ENCODE measurements around the gene OST4. TPM values are rescaled to one million over a fixed set of nuclear protein-coding genes. Genes with fewer than 3 reads are reported as not detected.

The OST4 gene
- total RNA-seq, 1 donor from 2014 or later: 199 TPM

DNA sequence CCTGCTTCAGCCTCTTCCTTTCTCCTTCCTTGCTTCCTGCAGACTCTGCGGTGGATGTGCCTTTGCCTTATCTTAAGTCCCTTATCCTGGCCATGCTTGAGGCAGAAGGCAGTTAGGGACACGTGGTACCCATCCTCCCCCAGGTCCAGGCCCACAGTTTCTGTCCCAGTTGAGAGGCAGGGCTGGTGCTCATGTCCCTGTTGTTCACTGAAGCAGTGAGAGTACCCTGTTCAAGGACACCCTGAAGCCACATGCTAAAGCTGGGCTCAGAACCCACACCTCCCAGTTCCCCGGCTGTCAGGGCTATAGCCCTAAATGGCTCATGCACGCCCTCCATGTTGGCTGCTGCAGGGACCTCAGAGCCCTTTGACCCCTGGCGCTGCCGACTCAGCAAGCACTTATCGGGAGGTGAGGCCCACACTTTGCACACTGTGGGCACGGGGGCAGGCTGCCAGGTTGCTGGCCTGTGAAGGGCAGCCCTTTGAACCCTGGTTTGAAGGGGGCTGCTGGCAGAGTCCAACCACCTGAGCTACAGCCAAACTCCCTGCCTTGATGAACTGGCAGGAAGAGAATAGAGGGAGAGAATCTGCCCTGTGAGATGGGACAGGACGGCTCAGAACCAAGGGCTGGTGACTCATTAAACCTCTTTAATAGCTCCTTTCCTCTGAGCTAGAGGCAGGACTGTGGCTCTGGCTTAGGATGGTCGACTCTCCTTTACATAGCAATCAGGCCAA is 21.4 kb upstream of the OST4 start:
- DNase-seq: no peak

DNA sequence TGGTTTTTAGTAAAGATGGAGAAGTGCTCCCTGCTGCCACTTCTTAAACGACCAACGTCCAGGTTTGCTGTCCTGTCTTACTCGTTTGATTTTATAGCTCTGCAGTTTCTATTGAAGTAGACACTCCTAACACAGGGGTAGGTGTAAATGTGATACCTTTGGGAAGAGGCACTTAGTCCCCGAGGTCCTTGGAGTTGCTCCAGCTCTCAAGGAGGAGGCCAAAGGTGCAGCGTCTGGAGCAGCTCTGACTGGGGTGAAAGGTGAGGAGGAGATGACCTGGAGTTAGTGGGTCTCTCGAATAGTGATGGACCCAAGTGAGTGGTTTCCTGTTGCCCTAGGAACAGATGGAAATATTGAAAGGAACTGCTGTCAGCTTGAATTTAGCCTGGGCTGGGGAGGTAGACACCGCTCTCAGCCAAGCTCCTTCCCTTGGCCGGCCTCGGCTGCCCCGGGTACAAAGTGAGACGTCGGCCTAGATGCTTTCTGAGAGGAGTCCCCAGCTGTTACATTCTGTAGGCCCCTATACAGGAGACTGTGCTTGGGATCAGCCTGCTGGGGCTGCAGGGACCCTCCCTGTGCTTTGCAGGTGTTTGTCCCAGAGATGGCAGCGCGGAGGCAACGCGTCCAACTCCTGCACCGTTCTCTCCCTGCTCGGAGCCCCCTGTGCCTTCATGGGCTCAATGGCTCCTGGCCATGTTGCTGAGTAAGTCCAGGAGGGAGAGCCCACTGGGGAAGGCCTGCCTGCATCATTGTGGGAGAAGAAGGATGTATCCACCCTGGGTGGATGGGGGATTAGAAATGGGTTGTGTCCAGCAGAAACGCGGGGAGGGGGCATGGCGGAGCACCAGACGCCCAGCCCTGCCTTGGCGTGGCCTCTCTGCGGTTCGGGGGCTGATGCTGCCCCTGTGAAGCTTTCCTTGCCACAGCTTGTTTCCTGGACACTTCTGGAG is 20.6 kb upstream of the OST4 start:
- DNase-seq: no peak

DNA sequence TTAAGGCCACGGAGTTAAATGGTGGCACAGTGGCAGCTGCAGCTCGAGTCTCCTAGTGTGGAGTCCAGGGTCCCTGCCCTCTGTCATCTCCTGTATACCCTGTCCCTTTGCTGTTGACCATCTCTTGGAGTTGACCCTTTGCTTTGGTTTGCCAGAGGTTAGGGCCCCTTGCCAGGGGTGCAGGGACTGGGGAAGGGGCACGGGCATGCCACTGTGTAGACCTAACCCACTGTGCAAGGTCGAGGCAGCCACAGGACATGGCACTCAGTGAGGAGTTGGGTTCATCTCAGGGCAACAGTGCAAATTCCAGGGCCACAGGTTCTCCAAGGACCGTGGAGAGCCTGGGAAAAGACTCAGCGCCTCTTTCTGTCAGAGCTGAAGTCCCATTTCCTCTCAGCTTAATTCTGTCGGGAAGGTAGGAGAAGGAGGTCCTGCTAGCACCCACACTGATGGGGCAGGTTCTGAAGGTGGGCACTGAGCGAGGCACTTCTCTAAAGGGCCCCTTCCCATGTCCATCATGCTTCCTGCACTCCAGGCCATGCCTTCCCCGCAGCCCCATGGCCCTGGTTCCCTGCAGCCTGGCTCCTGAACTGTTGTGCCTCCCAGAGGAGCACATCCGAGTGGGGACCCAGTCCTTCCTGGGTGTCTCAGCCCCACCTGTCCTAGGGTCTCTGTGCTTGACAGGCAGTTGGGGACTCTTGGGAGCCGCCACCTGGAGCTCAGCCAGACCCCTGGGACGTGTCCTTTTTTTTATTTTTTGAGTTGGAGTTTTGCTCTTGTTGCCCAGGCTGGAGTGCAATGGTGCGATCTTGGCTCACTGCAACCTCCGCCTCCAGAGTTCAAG is 17.9 kb upstream of the OST4 start:
- DNase-seq: no peak

DNA sequence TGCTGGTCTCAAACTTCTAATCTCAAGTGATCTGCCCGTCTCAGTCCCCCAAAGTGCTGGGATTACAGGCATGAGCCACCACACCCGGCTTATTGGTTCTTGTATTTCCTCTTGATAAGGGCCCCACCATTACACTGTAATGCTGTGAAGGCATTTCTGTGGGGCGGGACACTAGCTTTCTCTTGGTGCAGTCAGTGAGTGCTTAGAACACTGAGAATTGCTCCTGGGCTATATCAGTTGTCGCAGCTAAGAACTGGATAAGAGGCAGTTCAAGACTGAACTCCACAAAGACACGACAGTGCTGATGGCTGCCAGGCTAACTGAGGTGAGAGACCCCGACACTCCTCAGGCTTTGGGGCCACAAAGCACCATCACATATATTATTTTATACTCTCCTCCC is 17.2 kb upstream of the OST4 start:
- DNase-seq: no peak

DNA sequence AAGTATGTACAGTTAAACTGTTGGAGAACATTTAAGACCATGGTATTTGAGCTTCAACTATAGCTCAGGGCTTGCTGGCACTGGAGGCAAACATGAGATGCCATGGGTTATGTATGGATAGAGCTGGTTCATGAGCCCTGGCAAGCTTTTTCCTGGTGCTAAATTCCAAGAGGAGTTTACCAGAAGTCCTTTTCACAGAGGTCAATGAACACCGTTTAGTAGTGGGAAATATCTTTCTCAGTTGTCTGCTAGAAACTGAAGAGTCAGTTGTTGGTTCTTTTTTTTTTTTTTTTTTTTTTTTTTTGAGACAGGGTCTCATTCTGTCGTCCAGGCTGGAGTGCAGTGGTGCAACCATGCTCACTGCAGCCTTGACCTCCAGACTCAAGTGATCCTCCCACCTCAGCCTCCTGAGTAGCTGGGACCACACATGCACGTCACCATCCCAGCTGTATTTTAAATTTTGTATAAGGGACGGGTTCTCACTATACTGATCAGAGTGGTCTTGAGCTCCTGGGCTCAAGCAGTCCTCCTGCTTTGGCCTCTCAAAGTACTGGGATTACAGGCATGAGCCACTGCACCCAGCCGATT is 16.5 kb upstream of the OST4 start:
- no peak for DNase-seq

DNA sequence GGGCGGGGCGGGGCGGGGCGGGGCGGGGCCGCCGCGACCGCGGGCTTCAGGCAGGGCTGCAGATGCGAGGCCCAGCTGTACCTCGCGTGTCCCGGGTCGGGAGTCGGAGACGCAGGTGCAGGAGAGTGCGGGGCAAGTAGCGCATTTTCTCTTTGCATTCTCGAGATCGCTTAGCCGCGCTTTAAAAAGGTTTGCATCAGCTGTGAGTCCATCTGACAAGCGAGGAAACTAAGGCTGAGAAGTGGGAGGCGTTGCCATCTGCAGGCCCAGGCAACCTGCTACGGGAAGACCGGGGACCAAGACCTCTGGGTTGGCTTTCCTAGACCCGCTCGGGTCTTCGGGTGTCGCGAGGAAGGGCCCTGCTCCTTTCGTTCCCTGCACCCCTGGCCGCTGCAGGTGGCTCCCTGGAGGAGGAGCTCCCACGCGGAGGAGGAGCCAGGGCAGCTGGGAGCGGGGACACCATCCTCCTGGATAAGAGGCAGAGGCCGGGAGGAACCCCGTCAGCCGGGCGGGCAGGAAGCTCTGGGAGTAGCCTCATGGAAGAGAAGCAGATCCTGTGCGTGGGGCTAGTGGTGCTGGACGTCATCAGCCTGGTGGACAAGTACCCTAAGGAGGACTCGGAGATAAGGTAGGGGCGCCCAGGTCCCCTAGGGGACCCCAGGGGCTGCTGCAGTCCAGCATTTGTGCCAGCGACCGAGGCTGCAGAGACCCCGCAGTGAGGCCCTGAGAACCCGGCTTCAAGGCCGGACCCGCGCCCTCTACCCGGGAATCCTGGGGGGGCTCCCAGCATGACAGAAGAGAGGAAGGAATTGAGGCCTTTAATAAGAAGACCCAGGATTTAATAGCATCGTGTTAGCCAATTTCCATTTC is 15.5 kb upstream of the OST4 start, which contains the start of gene KHK:
TSS of gene KHK (plus strand) at position 49 of the 870 bp plus-strand sequence. CDS start at position 537, 488 bp downstream.
- no peak for DNase-seq

DNA sequence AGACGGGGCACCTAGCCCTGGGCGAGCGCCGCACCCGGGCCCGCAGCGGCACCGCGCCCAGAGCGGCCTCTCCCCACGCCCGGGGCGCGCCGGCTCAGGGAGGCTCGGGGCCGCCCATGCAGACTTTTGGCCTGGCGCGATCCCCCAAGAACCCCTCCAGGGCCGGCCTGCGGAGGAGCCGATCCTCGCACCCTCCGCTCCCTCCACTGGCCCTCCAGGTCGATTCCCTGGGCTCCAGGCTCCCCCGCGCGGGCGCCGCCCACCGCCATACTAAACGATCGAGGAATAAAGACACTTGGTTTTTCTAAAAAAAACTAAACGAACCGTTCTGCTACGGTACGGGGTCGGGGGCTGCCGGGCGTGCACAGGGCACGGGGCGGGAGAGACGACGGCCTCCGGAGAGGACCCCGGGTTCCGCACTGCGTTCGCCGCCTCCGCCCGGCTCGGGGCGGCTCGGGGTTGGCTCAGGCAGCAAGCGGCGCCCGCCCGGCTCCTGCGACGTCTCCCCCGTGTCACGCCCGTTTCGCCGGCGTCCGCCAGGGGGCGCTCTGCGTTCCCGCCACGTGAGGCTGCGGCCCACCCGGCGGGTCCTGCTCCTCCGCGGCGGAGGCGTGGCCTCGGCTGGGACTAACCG is 14.8 kb upstream of the OST4 start:
- DNase-seq: peak; percentile 89

DNA sequence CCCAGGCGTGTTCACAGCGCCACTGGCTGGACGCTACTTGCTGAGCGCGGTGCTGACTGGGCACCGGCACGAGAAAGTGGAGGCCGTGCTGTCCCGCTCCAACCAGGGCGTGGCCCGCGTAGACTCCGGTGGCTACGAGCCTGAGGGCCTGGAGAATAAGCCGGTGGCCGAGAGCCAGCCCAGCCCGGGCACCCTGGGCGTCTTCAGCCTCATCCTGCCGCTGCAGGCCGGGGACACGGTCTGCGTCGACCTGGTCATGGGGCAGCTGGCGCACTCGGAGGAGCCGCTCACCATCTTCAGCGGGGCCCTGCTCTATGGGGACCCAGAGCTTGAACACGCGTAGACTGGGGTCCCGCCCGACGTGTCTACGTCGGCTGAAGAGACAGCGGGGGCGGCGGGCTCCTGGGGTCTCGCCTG is 14.2 kb upstream of the OST4 start:
- DNase-seq: peak; percentile 23

DNA sequence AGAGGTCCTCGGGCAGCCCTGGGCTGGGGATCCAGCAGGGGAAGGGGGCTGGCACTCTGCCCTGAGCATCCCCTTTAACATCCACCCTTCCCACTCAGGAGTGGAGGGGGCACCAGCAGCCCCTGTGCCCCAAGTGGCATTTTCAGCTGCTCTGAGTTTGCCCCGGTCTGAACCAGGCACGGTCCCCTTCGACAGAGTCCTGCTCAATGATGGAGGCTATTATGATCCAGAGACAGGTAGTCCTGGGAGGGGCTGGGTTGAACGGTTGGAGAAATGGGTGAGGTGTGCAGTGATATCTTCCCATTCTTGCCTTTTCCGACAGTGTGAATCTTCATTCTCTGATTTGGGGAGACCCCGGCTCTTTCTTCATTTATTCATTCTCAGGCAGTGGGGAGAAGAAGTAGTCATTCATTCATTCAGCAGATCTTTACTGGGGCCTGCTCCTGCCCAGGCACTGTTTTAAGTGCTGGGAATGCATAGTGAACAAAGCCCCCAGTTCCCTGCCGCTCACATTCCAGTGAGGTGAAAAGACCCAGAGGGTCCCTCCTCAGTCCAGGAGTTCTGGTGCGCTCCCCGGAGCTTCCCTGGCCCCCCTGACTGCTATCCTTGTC is 13.7 kb upstream of the OST4 start:
- DNase-seq: no peak

DNA sequence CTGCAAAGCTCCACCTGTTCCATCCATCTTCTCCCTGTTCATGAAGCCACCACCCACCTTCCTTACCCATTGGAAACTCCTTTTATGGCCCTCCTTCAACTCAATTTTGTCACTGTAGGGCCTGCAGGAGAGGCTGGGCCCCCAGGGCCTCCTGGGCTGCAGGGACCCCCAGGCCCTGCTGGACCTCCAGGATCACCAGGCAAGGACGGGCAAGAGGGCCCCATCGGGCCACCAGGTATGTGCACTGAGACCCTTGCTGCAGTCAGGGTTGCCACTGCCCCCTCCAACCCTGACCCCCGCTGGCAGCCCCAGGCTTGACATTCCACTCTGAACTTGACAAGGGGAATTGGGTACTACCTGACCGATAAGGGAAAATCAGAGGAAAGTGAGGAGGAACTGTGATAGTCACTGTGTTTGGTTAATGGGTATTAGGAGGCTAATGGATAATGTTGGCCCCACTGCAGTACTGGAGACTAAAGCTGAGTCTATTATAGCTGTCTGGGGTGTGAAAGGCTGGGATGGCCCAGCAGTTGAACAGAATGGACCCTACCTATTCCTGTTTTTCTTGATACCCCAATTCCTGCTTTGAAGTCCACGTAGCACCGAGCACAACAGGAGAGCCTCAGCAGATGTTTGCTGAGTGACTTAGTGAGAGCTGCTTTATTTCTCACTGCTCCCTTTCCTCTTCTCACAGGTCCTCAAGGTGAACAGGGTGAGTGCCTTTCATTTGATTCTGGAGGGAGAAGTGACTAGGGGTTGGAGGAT is 13.0 kb upstream of the OST4 start:
- DNase-seq: no peak

DNA sequence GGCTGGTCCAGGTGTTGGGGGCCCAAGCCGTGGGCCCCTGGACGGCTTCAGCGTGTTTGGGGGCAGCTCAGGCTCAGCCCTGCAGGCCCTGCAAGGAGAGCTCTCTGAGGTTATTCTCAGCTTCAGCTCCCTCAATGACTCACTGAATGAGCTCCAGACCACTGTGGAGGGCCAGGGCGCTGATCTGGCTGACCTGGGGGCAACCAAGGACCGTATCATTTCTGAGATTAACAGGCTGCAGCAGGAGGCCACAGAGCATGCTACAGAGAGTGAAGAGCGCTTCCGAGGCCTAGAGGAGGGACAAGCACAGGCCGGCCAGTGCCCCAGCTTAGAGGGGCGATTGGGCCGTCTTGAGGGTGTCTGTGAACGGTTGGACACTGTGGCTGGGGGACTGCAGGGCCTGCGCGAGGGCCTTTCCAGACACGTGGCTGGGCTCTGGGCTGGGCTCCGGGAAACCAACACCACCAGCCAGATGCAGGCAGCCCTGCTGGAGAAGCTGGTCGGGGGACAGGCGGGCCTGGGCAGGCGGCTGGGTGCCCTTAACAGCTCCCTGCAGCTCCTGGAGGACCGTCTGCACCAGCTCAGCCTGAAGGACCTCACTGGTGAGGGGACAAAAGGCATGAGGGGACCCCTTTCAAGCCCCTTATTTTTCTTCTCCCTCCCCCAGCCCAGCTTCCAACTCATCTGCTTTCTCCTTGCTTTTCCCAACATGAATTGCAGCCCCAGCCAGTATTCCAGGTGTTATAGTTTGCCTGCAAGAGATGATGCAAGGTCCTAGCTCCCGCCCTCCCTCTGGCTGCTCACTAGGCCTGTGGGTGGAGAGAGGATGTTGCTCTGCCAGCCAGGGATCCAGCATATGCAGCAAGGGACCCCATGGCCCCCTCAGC is 12.2 kb upstream of the OST4 start:
- DNase-seq: no peak

DNA sequence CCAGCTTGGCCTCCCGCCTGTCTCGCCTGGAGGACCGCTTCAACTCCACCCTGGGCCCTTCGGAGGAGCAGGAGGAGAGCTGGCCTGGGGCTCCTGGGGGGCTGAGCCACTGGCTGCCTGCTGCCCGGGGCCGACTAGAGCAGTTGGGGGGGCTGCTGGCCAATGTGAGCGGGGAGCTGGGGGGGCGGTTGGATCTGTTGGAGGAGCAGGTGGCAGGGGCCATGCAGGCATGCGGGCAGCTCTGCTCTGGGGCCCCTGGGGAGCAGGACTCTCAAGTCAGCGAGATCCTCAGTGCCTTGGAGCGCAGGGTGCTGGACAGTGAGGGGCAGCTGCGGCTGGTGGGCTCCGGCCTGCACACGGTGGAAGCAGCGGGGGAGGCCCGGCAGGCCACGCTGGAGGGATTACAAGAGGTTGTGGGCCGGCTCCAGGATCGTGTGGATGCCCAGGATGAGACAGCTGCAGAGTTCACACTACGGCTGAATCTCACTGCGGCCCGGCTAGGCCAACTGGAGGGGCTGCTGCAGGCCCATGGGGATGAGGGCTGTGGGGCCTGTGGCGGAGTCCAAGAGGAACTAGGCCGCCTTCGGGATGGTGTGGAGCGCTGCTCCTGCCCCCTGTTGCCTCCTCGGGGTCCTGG is 11.4 kb upstream of the OST4 start:
- no peak for DNase-seq

DNA sequence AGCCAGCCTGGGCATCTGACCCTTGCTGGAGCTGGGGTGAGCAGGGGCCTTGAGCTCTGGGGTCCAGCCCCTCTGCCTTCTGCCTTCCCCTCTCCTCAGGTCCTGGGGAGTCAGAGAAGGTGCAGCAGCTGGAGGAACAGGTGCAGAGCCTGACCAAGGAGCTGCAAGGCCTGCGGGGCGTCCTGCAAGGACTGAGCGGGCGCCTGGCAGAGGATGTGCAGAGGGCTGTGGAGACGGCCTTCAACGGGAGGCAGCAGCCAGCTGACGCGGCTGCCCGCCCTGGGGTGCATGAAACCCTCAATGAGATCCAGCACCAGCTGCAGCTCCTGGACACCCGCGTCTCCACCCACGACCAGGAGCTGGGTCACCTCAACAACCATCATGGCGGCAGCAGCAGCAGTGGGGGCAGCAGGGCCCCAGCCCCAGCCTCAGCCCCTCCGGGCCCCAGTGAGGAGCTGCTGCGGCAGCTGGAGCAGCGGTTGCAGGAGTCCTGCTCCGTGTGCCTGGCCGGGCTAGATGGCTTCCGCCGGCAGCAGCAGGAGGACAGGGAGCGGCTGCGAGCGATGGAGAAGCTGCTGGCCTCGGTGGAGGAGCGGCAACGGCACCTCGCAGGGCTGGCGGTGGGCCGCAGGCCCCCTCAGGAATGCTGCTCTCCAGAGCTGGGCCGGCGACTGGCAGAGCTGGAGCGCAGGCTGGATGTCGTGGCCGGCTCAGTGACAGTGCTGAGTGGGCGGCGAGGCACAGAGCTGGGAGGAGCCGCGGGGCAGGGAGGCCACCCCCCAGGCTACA is 10.7 kb upstream of the OST4 start:
- no peak for DNase-seq

DNA sequence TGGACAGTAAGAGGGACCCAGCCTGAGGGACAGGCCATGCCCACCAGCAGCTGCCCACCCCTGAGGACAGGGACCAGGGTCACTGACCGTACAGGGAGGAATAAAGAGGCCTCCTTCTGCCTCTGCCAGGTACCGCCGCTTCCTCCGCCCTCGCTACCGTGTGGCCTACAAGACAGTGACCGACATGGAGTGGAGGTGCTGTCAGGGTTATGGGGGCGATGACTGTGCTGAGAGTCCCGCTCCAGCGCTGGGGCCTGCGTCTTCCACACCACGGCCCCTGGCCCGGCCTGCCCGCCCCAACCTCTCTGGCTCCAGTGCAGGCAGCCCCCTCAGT is 9.1 kb upstream of the OST4 start:
- DNase-seq: no peak

DNA sequence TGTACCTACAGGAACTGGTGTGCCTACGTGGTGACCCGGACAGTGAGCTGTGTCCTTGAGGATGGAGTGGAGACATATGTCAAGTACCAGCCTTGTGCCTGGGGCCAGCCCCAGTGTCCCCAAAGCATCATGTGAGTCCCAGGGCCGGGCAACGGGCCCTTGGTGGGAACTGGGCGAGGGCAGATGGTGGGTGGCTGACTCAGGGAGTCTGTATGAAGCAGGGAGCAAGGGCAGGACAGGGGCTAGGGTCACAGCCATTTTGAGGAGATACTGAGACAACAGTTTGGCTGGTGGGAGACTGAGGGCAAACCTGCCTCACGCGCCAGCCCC is 8.7 kb upstream of the OST4 start:
- no peak for DNase-seq

DNA sequence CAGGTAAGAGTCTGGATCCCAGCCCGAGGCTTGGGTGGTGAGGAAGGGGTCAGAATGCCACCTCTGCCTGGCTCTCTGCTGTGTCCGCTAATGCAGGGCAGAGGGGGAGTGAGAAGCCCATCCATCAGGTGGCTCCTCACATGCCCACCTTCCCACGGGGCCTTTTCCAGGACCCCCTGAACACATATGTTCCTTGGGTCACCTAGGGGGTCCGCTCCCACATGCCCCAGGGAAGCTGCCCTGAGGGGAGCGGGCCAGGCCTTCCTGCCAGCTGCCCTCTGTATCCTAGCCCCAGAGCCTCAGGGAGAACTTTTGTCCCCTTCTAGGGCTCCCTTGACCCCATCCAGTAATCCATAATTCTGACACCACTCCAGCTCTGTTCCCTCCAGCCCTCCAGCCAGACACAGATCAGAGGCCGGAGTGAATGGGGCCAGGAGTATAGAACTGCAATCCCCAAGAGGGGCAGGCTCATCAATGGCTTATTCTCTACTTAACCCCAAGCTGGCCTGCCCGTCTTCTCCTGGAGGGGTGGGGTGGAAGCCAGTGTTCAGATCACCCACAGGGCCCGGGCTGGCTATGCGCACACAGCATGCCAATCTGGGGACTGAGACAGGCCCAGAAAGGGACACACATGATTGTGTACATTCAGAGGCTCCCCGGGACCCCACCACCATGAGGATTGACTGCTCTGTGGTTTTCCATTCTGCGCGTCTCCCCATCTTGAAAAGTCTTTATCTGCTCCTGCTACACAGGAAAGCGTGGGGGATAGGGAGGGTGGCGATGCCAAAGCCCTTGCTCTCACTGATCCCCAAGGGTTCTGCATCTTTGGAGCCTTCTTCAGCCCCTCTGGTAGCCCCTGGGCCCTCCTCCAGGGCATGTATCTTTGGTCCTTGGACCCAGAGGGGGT is 8.0 kb upstream of the OST4 start:
- DNase-seq: no peak

Data from skin of body (tissue), 2 donors.